Natural killer cell (primary cell): ENCODE results near the gene SH3BGRL3. TPM values are rescaled to one million over a fixed set of nuclear protein-coding genes. Genes with fewer than 3 reads are reported as not detected.
"Not testable (repeated sequence)": the region's sequence is repeated elsewhere in the genome, so short reads cannot be mapped to it uniquely, and the experiment has no call there.

Experiments used
- ATAC-seq, 3 donors: fragments of 150-1000 bp in 2 of 3; fragments of 200-7000 bp in 1 of 3; cut with Tn5 transposase; 1 replicate in 1 of 3; 2 replicates in 2 of 3; pipeline ENCODE4 v1.10.0; 2021; ENCODE audit warnings: mild to moderate bottlenecking in 2 of 3, moderate library complexity in 2 of 3
- DNase-seq, 2 donors: peaks; one replicate each; pipeline versions ENCODE4 v3.0.0 to v3.0.0-alpha.2; 2013 to 2021; ENCODE audit warnings: mixed read lengths in 1 of 2
- H3K27ac ChIP-seq: one replicate; pipeline ENCODE4 v1.5.1; 2013; ENCODE audit warnings: mild to moderate bottlenecking, low read length
- H3K27me3 ChIP-seq: one replicate; pipeline ENCODE4 v1.6.1; 2013; ENCODE audit warnings: low read length; ENCODE audit not compliant: control insufficient read depth, insufficient read depth
- H3K36me3 ChIP-seq: one replicate; pipeline ENCODE4 v1.6.1; 2013; ENCODE audit warnings: low read length; ENCODE audit not compliant: control insufficient read depth, insufficient read depth
- H3K4me1 ChIP-seq: one replicate; pipeline ENCODE4 v1.6.1; 2013; ENCODE audit warnings: low read length; ENCODE audit not compliant: control insufficient read depth, insufficient read depth
- H3K4me3 ChIP-seq: one replicate; pipeline ENCODE4 v1.5.1; 2013; ENCODE audit warnings: low read length
- H3K9me3 ChIP-seq: one replicate; pipeline ENCODE4 v1.6.1; 2013; ENCODE audit warnings: low read length; ENCODE audit not compliant: control insufficient read depth, insufficient read depth
- H3K27ac Mint-ChIP-seq, 2 donors: one replicate each; pipeline ENCODE4 v1.8.0; 2022; ENCODE audit warnings: mild to moderate bottlenecking in 2 of 2, mixed read lengths in 2 of 2, moderate library complexity in 1 of 2
- H3K27me3 Mint-ChIP-seq, 2 donors: one replicate each; pipeline ENCODE4 v1.8.0; 2022; ENCODE audit warnings: low read depth in 2 of 2, mixed read lengths in 2 of 2
- H3K36me3 Mint-ChIP-seq: one replicate; pipeline ENCODE4 v1.8.0; 2022; ENCODE audit warnings: mixed read lengths
- H3K4me1 Mint-ChIP-seq, 2 donors: one replicate each; pipeline ENCODE4 v1.8.0; 2022; ENCODE audit warnings: mixed read lengths in 2 of 2
- H3K4me3 Mint-ChIP-seq: one replicate; pipeline ENCODE4 v1.8.0; 2022; ENCODE audit warnings: mild to moderate bottlenecking, moderate library complexity, mixed read lengths
- H3K9me3 Mint-ChIP-seq, 2 donors: one replicate each; pipeline ENCODE4 v1.8.0; 2022; ENCODE audit warnings: mixed read lengths in 2 of 2
- CTCF ChIP-seq: fragments of 200-600 bp; IDR thresholded peaks from one replicate; pipeline ENCODE4 v1.8.0; 2022; ENCODE audit warnings: antibody characterized with exemption
- WGBS: methylation state at CpG from one replicate; pipeline ENCODE4 v1.1.7; 2013; ENCODE audit warnings: missing lambda C conversion rate; ENCODE audit not compliant: insufficient coverage; 5-methylcytosine and 5-hydroxymethylcytosine counted together
- intact Hi-C: fragments of 100-400 bp; cut with micrococcal nuclease; formaldehyde crosslinking; loops from one replicate; pipeline ENCODE4 v1.14.2; 2022
- total RNA-seq, 4 donors: library from RNA; stranded (reverse); fragments of 120-200 nt in 1 of 4; gene quantifications; one replicate each; pipeline versions ENCODE4 v1.2.3 to v1.2.4, GENCODE V29; 2013 to 2022

The SH3BGRL3 gene
- total RNA-seq, 3 donors from 2014 or later (not counting 1 experiment from before 2014, with no cell fraction given): 396 to 488 (median 437) TPM

GRCh38 chr1:26291433-26291832 is 11.5 kb downstream of the SH3BGRL3 start:
- DNase-seq: no peak
- peak overlapping the region in 1 of 2 donors; percentile 86 for H3K27ac Mint-ChIP-seq
- H3K4me1 ChIP-seq: peaks cover 65% of the 10 kb centered on the region
- ATAC-seq: no peak
- H3K9me3 Mint-ChIP-seq: no peaks in the 10 kb centered on the region
- intact Hi-C loops: no loop called here
- no peak for TF ChIP-seq CTCF
- H3K36me3 Mint-ChIP-seq: no peaks in the 10 kb centered on the region
- H3K4me3 Mint-ChIP-seq: no peak overlapping the region
- peak overlapping the region; percentile 92 for H3K27ac ChIP-seq
- H3K27me3 Mint-ChIP-seq: no peaks in the 10 kb centered on the region
- no peaks in the 10 kb centered on the region for H3K27me3 ChIP-seq
- peaks cover 37 to 55% of the 10 kb centered on the region in 2 donors for H3K4me1 Mint-ChIP-seq
- H3K4me3 ChIP-seq: no peak overlapping the region
- peaks cover under 1% of the 10 kb centered on the region for H3K36me3 ChIP-seq
- WGBS: 89% methylated on average over 3 of the region's 3 CpGs
- no peaks in the 10 kb centered on the region for H3K9me3 ChIP-seq

- H3K36me3 ChIP-seq: peaks cover 2% of the 10 kb centered on the region
- no peaks in the 10 kb centered on the region for H3K27me3 ChIP-seq
- H3K9me3 ChIP-seq: no peaks in the 10 kb centered on the region
- no peak for TF ChIP-seq CTCF
- ATAC-seq (no peak), DNase-seq (no peak)
- Mint-ChIP-seq H3K27ac (peak overlapping the region in 1 of 2 donors; percentile 57), H3K36me3 (no peaks in the 10 kb centered on the region), H3K4me1 (peaks cover 34 to 50% of the 10 kb centered on the region in 2 donors), H3K27me3 (no peaks in the 10 kb centered on the region), H3K9me3 (no peaks in the 10 kb centered on the region), H3K4me3 (peak overlapping the region; percentile 13)
- WGBS: 91% methylated on average over 4 of the region's 4 CpGs
- H3K4me3 ChIP-seq: no peak overlapping the region
- intact Hi-C loops: no loop called here
- H3K27ac ChIP-seq: peak overlapping the region; percentile 92
- H3K4me1 ChIP-seq: peaks cover 60% of the 10 kb centered on the region
Observed at GRCh38 chr1:26291939-26292338, 12.1 kb downstream of the SH3BGRL3 start.

GRCh38 chr1:26292735-26293134 is 12.8 kb downstream of the SH3BGRL3 start:
- WGBS: 88% methylated on average over 5 of the region's 5 CpGs
- H3K27me3 ChIP-seq, H3K27ac ChIP-seq, H3K9me3 Mint-ChIP-seq, H3K36me3 Mint-ChIP-seq, H3K36me3 ChIP-seq, ATAC-seq, H3K27ac Mint-ChIP-seq, DNase-seq, H3K4me3 Mint-ChIP-seq, H3K9me3 ChIP-seq, intact Hi-C loops, H3K27me3 Mint-ChIP-seq, H3K4me3 ChIP-seq: not testable (repeated sequence)
- peaks cover 52% of the 10 kb centered on the region for H3K4me1 ChIP-seq
- peaks cover 26 to 42% of the 10 kb centered on the region in 2 donors for H3K4me1 Mint-ChIP-seq

- Mint-ChIP-seq H3K4me3 (no peak overlapping the region), H3K27ac (no peak overlapping the region), H3K27me3 (no peaks in the 10 kb centered on the region), H3K36me3 (no peaks in the 10 kb centered on the region), H3K4me1 (peaks cover 13 to 30% of the 10 kb centered on the region in 2 donors), H3K9me3 (no peaks in the 10 kb centered on the region)
- ATAC-seq (no peak), DNase-seq (no peak)
- intact Hi-C loops: no loop called here
- WGBS: 91% methylated on average over 11 of the region's 11 CpGs
- no peak overlapping the region for H3K4me3 ChIP-seq
- no peak for TF ChIP-seq CTCF
- H3K4me1 ChIP-seq: peaks cover 39% of the 10 kb centered on the region
- peaks cover 2% of the 10 kb centered on the region for H3K36me3 ChIP-seq
- H3K9me3 ChIP-seq: no peaks in the 10 kb centered on the region
- no peaks in the 10 kb centered on the region for H3K27me3 ChIP-seq
- H3K27ac ChIP-seq: no peak overlapping the region
Observed at GRCh38 chr1:26293911-26294463, 14.1 kb downstream of the SH3BGRL3 start.
